ENCODE data around the gene NAV2. TPM values are rescaled to one million over a fixed set of nuclear protein-coding genes. Genes with fewer than 3 reads are reported as not detected.
A peak's percentile ranks its signal among the peaks of the same experiment; 100 is the strongest.

The NAV2 gene
- total RNA-seq, 1 donor from 2014 or later: 1.8 TPM

DNA sequence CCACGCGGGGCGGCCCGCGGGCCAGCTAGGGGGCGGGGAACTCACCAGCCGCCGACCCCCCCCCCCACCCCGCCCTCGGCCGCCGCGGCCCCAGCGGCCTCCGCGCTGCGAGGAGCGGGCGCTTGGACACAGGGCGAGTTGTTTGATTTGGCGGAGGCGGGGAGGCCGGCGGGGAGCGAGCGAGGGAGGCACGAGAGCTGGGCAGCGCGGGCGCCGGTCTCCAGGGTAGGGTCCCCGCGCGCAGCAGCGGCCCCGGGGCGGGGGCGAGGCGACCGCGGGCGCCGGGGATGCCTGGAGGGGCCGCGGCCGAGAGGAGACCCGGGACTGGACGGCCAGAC, 64.4 kb downstream of the NAV2 start:
- DNase-seq (ENCODE audit: low read depth in 2 of 2): peak; percentile 33 to 49

DNA sequence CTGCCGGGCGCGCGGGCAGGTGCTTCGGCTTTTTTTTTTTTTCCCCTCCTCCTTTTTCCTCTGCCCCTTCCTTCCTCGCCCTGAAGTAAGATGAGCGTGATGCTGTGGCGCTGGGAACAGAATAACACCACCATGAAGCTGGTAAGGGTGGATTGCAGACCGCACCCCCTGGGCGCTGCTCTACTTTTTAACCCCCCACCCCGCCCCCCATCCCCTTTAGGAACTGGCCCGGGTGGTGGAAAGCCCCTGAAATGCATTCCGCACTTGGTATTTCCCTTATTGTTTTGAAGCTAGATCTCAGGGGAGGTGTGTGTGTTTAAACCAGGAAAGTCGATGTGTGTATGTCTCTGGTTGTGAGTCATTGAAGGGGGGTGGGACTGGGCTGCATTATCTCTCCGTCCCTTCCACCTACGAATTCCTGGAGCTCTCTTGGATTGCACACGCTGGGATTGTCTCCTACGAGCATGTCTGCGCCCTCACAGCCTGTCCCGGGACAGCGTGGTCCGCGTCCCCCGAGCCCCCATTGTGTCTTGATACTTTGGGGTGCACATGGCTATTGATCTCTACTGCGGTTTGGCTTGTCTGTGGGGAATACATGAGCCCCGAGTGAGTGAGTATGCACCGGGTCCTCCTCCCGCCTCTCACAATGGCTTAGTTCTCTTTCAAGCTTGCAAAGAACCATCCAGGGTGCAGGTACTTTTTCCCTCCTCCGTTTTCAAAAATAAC, 64.9 kb downstream of the NAV2 start:
- DNase-seq (ENCODE audit: low read depth in 2 of 2): peak; percentile 72 to 89

DNA sequence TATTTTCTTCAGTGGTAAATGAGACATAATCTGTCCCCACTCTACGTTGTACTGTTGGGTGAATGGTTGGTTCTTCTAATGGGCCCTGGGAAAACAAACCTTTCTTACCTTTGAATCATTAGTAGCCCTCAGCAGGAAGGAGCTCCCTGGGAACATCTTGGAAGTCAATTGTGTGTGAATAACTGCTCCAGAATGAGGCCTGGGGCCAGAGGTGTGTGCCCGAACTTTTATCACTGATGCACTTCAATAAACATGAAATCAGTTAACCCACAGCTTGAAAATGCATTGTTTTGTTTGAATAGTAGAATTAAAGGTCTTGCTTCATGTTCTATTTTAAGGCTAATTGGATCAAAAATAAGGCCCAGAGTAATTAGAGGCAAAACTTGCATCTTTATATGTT, 67.1 kb downstream of the NAV2 start:
- no peak for DNase-seq (ENCODE audit: low read depth in 2 of 2)

DNA sequence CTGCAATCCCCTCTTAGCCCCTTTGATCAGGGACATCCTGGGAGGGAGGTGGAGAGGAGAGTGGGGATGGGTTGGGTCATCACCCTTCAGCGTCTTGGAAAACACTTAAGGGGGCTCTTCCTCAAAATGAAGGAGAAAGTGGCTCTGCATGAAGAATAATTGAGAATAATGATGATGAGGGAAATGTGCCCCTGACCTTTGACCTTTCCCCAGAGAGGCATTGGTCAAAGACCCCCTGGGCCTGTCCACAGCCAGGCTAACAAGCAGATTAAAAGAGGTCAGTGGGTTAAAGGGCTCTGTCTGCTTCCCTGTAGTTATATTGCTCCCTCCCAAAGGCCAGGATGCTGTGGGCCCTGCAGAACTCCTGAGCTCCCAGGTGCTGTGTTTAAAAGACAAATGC, 68.7 kb downstream of the NAV2 start:
- no peak for DNase-seq (ENCODE audit: low read depth in 2 of 2)

DNA sequence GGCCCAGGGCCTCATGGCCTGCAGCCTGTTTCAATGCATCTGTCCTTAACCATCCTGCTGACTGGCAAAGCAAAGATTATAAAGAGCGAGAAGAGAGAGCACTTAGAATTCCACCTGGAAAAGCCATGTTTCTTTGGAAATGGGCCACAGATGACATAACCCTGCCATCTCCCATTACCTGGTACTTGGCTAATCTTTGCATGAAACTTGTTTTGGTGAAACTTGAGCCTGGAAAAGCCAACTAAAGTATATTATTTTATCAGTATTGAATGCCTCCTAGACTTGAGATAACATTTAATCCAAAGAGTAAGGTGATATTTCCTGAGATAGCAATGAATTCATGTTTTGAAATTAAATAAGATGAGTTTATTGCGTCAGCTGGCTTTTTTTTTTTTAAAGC, 72.6 kb downstream of the NAV2 start:
- DNase-seq (ENCODE audit: low read depth in 2 of 2): no peak

DNA sequence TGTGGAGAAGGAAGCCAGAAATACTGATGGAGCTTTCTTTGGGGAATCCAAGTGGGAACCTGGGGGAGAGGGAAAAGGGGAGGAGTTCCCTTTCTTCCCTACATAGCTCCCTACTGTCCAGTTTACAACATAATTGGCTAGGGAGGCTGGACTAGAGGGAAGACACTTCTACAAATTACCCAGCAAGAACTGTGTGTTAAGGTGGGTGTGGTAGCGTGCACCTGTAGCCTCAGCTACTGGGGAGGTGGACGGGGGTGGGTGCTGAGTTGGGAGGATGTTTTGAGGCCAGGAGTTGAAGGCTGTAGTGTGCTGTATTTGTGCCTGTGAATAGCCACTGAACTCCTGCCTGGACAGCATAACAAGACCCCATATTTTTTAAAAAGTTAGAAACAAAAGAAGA, 74.0 kb downstream of the NAV2 start:
- DNase-seq (ENCODE audit: low read depth in 2 of 2): no peak

DNA sequence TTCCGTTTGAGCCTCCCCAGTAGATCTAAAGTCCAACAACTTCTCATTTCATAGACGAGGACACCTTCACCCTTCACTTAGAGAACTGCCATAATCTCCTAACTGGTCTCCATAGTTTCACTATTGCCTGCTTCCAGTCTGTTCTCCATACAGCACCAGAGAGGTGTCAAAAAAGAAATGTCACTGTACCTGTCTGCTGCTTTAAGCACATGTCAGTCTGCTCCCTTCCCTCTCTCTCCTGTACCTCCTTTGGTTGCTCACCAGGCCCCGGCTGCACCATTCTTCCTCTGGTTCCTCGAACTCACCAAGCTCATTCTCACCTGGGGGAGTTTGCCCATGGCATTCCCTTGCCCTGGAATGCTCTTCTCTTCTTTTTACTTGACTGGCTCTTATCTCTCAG, 75.8 kb downstream of the NAV2 start:
- DNase-seq (ENCODE audit: low read depth in 2 of 2): no peak

DNA sequence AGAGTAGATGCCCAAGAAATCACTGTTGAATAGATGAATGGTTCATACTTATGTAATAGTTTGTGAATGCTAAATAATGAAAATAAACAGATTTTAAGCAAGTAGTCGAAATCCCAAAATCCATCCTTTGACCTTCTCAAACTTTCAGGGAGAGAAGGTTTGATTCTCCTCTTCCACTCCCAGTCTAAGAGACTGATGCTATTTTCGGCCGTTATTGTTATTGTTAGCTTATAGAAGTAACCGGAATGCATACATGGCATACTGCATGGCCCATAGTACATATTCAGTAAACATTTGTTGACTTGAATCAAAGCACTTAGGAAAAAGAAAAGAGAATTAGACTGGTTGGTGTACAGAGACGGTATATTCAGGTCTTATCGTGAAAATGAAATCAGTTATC, 76.6 kb downstream of the NAV2 start:
- no peak for DNase-seq (ENCODE audit: low read depth in 2 of 2)

DNA sequence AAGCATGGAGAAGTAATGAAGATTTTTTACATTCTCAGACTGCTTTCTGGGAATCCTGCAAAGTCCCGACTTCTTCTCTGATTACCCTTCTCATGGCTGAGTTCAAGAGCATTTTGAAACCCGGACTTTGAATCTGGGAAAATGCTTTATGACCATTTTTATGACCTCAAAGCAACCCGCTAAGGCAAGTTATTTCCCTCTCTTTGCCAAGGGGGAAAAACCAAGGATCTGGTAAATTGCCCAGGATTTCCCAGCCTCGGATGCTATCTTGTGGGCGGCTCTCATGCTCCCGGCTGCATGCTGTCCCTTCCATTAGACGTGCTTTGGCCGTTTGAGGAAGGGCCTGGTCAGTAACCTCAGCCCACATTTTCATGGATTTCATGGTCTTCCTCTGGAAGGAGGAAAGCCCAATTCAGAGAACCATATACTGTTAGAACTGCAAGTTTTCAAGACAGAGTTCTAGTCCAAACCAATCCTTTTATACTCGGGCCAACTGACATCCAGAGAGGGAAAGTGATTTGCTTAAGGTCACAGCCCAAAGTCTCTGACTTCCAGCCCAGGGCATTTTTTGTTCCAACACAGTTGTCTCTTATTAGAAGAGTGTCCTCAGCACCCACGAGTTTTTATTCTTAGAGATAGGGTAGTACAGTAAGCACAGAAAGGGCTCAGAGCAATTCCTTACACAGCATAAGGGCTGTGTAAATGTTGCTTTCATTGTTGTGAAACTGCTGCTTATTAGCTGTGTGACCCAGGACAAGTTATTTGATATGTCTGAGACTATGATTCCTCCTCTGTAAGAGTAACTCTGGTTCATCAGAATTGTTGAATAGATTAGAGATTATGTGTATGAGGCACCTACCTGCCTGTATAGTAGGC, 77.4 kb downstream of the NAV2 start:
- no peak for DNase-seq (ENCODE audit: low read depth in 2 of 2)

DNA sequence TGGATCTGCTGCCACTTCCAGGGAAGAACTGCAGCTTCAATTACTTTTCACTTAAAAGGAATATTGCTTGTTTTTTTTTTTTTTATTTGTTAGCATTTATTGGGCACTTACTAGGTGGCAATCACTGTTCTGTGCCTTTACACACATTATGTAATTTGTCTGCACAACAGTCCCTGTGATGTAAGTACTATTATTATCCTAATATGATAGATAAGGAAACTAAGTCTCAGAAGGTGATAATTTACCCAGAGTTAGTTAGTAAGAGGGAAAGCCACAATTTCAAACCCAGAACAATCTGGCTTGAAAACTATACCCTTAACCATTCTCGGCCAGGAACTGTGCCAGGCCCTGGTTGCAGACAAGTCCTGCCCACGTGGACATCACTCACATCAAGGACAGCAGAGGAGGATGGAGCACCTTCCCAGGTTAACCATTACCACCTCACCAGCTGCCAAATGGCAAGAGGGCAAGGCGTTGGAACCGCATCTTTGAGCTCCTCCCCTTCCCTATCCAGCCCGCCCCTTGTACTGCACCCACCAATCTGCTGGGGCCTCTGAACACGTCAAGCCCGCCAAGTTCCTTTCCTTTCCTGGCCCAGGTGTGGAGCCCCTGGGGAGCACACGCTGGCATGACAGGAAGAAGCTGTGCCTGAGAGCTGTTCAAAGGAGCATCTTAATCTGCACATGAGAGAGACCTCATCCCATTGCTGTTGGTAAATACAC, 78.4 kb downstream of the NAV2 start:
- DNase-seq (ENCODE audit: low read depth in 2 of 2): no peak

DNA sequence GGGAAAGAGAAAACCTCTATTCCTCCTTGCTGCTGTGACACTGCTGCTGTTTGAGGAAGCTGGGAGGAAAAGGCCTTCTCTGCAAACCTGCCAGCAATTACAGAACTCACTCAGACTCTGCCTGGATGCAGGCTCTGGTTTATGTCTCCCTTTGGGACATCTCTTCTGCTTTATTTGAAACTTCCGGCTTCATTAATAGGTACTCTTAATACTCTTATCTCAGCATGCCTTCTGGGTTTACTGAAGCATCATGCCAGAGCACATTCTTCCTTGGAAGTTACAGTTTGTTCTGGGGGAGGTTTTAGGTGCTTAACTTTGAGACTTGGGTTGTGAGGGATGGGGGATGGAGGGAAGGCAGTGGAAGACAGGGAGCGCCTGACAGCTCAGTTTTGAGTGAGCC, 79.9 kb downstream of the NAV2 start:
- DNase-seq (ENCODE audit: low read depth in 2 of 2): no peak

DNA sequence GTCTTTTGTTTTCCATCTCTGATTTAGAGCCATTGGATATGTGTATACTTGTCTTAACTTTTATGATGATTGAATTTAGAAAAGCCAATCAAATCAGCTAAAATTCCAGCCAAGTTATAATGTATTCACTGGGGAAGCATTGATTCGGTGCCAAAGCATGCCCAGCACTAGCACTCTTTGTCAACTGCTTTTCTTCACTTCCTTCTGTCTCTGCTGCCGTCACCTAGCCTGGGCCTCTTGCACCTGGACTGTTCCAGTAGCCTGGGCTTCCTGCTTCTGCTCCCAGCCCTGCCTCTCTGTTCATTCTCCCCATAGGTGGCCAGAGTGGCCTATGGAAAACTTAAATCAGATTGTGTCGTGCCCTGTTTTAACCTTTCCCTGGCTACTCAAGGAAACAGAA, 80.7 kb downstream of the NAV2 start:
- no peak for DNase-seq (ENCODE audit: low read depth in 2 of 2)

DNA sequence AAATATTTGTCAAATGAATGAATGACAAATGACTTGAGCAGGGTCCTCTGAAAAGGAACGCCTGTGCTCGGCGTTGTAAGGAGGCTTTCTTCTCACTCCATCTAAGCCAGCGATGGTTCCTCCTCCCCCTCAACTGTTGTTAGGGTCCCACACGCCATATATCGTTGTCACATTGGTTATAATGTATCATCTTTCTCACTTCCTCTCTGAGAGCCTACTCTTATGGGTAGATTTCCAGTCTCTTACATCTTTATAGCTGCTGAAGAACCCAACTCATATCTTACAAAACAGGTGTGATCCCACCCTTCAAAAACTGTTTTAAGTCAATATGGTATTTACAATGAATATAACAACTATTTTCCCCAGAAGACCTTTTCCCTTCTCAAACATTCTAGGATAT, 81.5 kb downstream of the NAV2 start:
- DNase-seq (ENCODE audit: low read depth in 2 of 2): no peak

DNA sequence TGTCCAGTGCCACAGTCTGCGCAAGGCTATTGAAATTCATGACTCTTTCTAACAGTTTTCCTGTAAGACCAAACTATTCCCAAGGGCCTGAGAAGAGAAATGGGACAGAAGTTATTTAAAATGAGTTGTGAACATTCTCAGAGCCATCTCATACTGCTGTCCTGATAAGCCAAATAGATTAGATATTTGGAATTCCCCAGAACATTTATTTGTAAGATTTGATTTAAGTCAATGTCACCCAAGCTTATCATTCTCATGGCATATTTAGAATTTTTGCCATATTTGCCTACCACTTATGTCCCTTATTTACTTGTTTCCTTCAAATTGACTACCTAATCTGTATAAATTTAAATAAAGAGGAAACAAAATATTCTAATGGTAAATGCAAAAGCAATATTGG, 82.4 kb downstream of the NAV2 start:
- no peak for DNase-seq (ENCODE audit: low read depth in 2 of 2)

DNA sequence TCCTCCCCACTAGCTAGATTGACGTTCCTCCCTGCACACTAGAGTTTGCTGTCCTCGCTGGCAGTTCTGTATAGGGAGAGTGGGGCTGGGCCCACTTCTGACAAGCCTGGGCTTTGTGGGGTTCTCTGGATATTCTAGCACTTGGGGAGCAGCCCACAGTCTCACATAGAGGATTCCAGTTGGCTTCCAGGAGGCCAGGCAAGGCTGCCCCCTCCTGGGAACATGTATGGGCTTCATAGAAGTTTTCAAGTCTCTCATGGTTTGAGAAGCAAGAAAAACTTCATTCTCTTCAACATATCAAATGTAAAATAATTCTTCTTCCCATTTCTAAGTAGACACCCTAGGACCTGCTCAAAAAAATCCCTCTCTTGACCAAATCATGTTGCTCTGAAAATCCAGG, 87.5 kb downstream of the NAV2 start:
- DNase-seq (ENCODE audit: low read depth in 2 of 2): peak; percentile 30 to 31

DNA sequence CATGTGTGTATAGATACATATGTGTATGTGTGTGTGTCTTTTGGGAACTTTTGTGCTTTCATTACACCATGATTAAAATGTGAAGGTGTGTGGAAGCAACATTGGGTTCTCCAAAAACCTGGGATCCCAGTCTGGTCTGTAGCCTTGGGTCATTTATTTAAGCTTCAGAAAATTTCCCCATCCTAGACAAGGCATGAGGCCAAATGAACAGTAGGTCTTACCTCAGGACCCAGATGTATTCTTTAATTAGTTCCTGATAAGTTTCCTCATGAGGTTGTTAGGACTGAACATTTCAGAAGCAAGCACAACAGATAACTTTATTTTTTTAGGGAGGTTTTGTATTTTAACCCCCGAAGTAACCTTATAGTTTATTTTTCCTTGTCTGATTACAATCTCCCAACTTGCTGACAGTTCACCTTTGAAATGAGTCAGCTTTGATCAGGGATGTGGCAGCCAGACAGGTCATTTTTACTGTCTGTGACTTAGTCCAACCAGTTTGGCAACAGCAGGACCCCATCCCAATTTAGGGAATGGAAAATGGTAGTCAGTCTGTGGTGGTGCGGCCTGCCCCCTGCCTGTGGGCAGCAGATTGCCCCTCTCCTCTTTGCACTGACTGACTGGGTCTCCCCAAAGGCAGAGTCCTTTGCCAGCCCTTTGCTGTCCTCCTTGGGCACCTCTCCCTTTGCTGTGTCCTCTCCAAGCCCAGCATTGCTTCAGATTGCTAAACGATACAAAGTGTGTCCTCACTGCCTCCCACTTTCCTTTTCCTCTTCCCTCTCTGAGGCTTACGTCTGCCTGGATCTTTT, 88.3 kb downstream of the NAV2 start:
- DNase-seq (ENCODE audit: low read depth in 2 of 2): peak in 1 of 2 donors; percentile 49

DNA sequence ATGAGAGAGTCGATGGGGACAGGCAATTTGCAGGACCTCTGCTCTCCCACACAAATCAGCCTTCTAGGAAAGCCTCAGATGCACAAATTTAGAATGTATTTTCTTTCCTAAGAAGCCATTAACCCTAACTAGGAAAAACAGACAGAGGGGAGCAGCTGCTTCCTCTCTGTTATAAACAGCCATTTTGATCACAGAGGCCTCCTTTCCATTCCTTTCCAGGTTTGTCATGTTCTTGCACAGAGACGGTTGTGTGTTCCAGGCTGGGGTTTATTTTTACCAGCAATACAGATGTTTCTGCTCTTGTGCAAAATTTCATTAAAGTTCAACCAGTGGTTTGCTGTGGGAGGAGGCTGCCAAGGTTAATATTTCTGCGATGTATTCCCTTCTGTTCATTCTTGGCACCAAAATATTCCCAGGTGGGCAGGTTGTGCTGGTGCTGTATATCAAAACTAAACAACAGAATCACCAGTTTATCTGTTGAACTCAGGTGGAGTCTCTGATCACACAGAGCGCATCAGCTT, 90.2 kb downstream of the NAV2 start:
- no peak for DNase-seq (ENCODE audit: low read depth in 2 of 2)

DNA sequence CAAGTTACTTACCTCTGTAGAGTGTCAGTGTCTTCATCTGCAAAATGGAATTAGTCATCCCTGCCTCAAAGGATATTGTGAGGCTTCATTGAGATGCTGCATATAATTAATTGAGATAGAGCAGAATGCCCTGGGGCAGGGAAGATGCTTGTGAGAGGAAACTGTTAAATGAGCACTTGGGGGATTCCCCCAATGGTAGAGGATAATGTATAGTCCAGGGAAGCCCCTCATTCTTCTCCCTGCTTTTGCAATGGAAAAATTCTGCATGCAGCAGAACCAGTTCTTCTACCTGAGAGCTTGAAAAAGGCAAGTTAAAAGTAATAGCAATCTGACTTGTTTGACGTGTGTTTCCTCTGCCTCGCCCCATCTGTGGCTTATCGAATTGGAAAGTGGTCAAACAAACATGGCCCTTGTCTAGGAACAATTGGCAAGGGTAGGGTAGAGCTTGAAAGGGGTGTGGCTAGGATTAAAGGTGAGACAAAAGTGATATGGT, 90.9 kb downstream of the NAV2 start:
- DNase-seq (ENCODE audit: low read depth in 2 of 2): no peak

DNA sequence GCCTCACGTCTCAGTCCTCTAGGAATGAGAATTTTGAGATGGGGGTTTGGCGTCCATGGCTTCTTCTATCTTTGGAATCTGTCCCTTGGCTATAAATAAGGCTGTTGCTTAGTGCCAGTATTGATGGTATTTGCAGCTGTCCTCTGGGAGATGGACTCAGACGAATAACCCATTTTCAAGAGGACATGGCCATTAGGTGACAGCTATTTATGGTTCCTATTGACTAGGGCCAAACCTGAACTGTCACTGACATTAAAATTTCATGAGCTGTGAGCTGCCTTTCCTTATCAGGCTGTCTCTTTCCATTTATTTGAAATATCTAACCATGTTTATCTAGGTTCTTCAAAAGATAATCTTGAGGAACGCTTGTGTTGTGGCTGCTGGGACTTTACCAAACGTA, 92.7 kb downstream of the NAV2 start:
- DNase-seq (ENCODE audit: low read depth in 2 of 2): no peak

DNA sequence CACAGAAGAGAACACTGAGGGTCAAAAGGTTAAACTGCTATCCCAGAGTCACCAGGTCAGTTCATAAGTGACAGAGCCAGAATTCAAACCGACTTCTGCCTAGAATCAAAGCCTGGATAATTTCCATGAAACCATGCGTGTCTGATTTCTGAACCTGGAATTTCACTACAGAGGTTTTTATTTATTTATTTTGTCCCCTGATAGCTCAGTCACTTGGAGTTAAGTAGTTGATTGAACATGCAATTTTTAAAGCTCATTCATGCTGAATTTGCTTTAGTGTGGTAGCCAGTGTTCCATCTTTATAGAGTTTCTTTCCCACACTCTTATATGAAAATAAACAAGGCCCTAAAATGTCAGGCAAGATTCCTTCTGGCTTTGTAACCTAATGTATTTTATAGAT, 93.2 kb downstream of the NAV2 start:
- no peak for DNase-seq (ENCODE audit: low read depth in 2 of 2)

DNA sequence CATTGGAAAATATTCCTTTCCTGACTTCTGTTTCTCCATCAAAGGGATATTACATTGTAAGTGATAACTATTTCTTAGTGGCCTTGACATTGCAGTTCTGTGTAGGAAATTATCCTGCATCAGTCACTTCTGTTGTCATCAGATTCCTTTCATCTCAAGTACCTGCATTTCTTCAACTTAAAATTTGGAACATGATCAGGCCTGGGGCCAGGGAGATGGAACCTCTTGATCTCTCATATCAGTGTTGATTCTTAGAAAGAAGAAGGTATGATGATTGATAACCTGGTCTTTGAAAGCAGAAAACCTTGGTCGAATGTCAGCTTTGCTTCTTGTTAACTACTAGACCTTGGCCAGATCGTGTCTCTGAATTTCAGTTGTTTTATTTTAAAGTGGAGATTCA, 93.6 kb downstream of the NAV2 start:
- no peak for DNase-seq (ENCODE audit: low read depth in 2 of 2)

Data from lung microvascular endothelial cell (primary cell).